Iris pigment epithelial cell (primary cell): ENCODE results near the gene AK9.
"Not testable (repeated sequence)": the region's sequence is repeated elsewhere in the genome, so short reads cannot be mapped to it uniquely, and the experiment has no call there.

Source experiments
- DNase-seq: peaks from one replicate; pipeline ENCODE4 v3.0.0-alpha.2; 2011; ENCODE audit warnings: low read depth

AK9 gene

GRCh38 chr6:109690737-109691621 is at the start of gene AK9, which contains the start of gene FIG4:
AK9 (minus strand) TSS chr6:109691202; CDS start chr6:109675745, 15,457 bp downstream.
FIG4 (plus strand) TSS chr6:109691296; CDS start chr6:109691436, 140 bp downstream.
- peak; percentile 93 for DNase-seq

- no peak for DNase-seq
These were observed 49.8 kb upstream of the AK9 start for GRCh38 chr6:109740787-109741186.

GRCh38 chr6:109739686-109740085 is 48.7 kb upstream of the AK9 start:
- no peak for DNase-seq

GRCh38 chr6:109738667-109739066 is 47.7 kb upstream of the AK9 start:
- DNase-seq, result no peak

GRCh38 chr6:109738255-109738654 is 47.3 kb upstream of the AK9 start:
- DNase-seq, result no peak

GRCh38 chr6:109736273-109737025 is 45.4 kb upstream of the AK9 start:
- no peak for DNase-seq

- DNase-seq, result not testable (repeated sequence)
These were observed 34.2 kb upstream of the AK9 start for GRCh38 chr6:109725250-109725649.

GRCh38 chr6:109722564-109723254 is 31.7 kb upstream of the AK9 start:
- no peak for DNase-seq

- DNase-seq, result no peak
These were observed 31.0 kb upstream of the AK9 start for GRCh38 chr6:109722011-109722410.

GRCh38 chr6:109720311-109720710 is 29.3 kb upstream of the AK9 start:
- DNase-seq, result no peak

- peak; percentile 50 for DNase-seq
These were observed 28.0 kb upstream of the AK9 start for GRCh38 chr6:109718991-109719390.

GRCh38 chr6:109717971-109718370 is 27.0 kb upstream of the AK9 start:
- DNase-seq, result no peak

GRCh38 chr6:109715616-109716015 is 24.6 kb upstream of the AK9 start:
- no peak for DNase-seq

- DNase-seq, result no peak
These were observed 23.6 kb upstream of the AK9 start for GRCh38 chr6:109714611-109715010.

- no peak for DNase-seq
These were observed 23.2 kb upstream of the AK9 start for GRCh38 chr6:109714166-109714565.

- DNase-seq, result no peak
These were observed 22.1 kb upstream of the AK9 start for GRCh38 chr6:109713097-109713496.

GRCh38 chr6:109708099-109708498 is 17.1 kb upstream of the AK9 start:
- not testable (repeated sequence) for DNase-seq

- DNase-seq, result no peak
These were observed 15.5 kb upstream of the AK9 start for GRCh38 chr6:109706513-109706912.

- DNase-seq, result peak; percentile 84
These were observed 14.3 kb upstream of the AK9 start for GRCh38 chr6:109705258-109705657.

GRCh38 chr6:109702791-109703190 is 11.8 kb upstream of the AK9 start:
- DNase-seq, result no peak

- DNase-seq, result peak; percentile 22
These were observed 10.8 kb upstream of the AK9 start for GRCh38 chr6:109701774-109702173.

- no peak for DNase-seq
These were observed 10.2 kb upstream of the AK9 start for GRCh38 chr6:109701221-109701620.
